H9 (cell line): ENCODE data around the gene RHBDL1. TPM values are rescaled to one million over a fixed set of nuclear protein-coding genes. Genes with fewer than 3 reads are reported as not detected.

Experiments
- DNase-seq: peaks from one replicate; pipeline ENCODE4 v3.0.0-alpha.2; 2017
- H2AFZ ChIP-seq: one replicate; pipeline ENCODE4 v1.6.1; 2013; ENCODE audit warnings: mild to moderate bottlenecking, low read length, control low read depth, moderate library complexity
- H2AK5ac ChIP-seq: 2 replicates; pipeline ENCODE4 v1.6.1; 2013; ENCODE audit warnings: low read length, control low read depth, mixed read lengths; ENCODE audit not compliant: insufficient read length
- H2BK120ac ChIP-seq: one replicate; pipeline ENCODE4 v1.6.1; 2013; ENCODE audit warnings: low read depth, mild to moderate bottlenecking, low read length, control low read depth, inconsistent platforms; ENCODE audit not compliant: poor library complexity, severe bottlenecking
- H2BK12ac ChIP-seq: 2 replicates; pipeline ENCODE4 v1.6.1; 2013; ENCODE audit warnings: low read length, control low read depth, mixed read lengths, low read depth; ENCODE audit not compliant: insufficient read length
- H2BK15ac ChIP-seq: 2 replicates; pipeline ENCODE4 v1.6.1; 2013; ENCODE audit warnings: low read depth, low read length, control low read depth
- H2BK20ac ChIP-seq: one replicate; pipeline ENCODE4 v1.6.1; 2013; ENCODE audit warnings: low read depth, mild to moderate bottlenecking, low read length, control low read depth, inconsistent platforms; ENCODE audit not compliant: poor library complexity, severe bottlenecking
- H2BK5ac ChIP-seq: 2 replicates; pipeline ENCODE4 v1.6.1; 2013; ENCODE audit warnings: low read length, control low read depth, mixed read lengths; ENCODE audit not compliant: insufficient read length
- H3K14ac ChIP-seq: 2 replicates; pipeline ENCODE4 v1.6.1; 2013; ENCODE audit warnings: low read length, control low read depth; ENCODE audit not compliant: insufficient read depth
- H3K18ac ChIP-seq: 2 replicates; pipeline ENCODE4 v1.6.1; 2013; ENCODE audit warnings: low read depth, mild to moderate bottlenecking, mixed read lengths, low read length, control low read depth; ENCODE audit not compliant: insufficient read length
- H3K23ac ChIP-seq: 2 replicates; pipeline ENCODE4 v1.6.1; 2013; ENCODE audit warnings: low read length, control low read depth, mixed read lengths, low read depth; ENCODE audit not compliant: insufficient read length
- H3K23me2 ChIP-seq: 2 replicates; pipeline ENCODE4 v1.6.1; 2013; ENCODE audit warnings: low read depth, mild to moderate bottlenecking, mixed read lengths, low read length, control low read depth; ENCODE audit not compliant: insufficient read length, poor library complexity, severe bottlenecking
- H3K27ac ChIP-seq: 2 replicates; pipeline ENCODE4 v1.5.1; 2013; ENCODE audit warnings: low read length, control low read depth, mixed read lengths, low read depth; ENCODE audit not compliant: insufficient read length
- H3K27me3 ChIP-seq: 2 replicates; pipeline ENCODE4 v1.6.1; 2013; ENCODE audit warnings: low read length, control low read depth, inconsistent platforms; ENCODE audit not compliant: insufficient read depth
- H3K4ac ChIP-seq: 2 replicates; pipeline ENCODE4 v1.6.1; 2013; ENCODE audit warnings: low read depth, mild to moderate bottlenecking, control low read depth, inconsistent platforms, low read length, moderate library complexity
- H3K4me1 ChIP-seq: 2 replicates; pipeline ENCODE4 v1.6.1; 2013; ENCODE audit warnings: low read length, control low read depth, inconsistent platforms; ENCODE audit not compliant: insufficient read depth
- H3K4me2 ChIP-seq: 2 replicates; pipeline ENCODE4 v1.6.1; 2013; ENCODE audit warnings: low read length, control low read depth, mixed read lengths; ENCODE audit not compliant: insufficient read length, insufficient read depth
- H3K56ac ChIP-seq: 2 replicates; pipeline ENCODE4 v1.6.1; 2013; ENCODE audit warnings: low read depth, mild to moderate bottlenecking, mixed read lengths, low read length, control low read depth; ENCODE audit not compliant: insufficient read length
- H3K79me1 ChIP-seq: 2 replicates; pipeline ENCODE4 v1.6.1; 2013; ENCODE audit warnings: low read depth, mild to moderate bottlenecking, moderate library complexity, low read length, control low read depth, inconsistent platforms; ENCODE audit not compliant: insufficient read depth, poor library complexity, severe bottlenecking
- H3K79me2 ChIP-seq: 2 replicates; pipeline ENCODE4 v1.6.1; 2013; ENCODE audit warnings: low read length, control low read depth, inconsistent platforms; ENCODE audit not compliant: insufficient read depth
- H3K9ac ChIP-seq: 2 replicates; pipeline ENCODE4 v1.6.1; 2013; ENCODE audit warnings: low read length, control low read depth, mixed read lengths; ENCODE audit not compliant: insufficient read length; ENCODE audit errors: extremely low read depth
- H3K9me3 ChIP-seq: one replicate; pipeline ENCODE4 v1.6.1; 2013; ENCODE audit warnings: low read depth, low read length, inconsistent platforms; ENCODE audit not compliant: control insufficient read depth
- H3T11ph ChIP-seq: one replicate; pipeline ENCODE4 v1.6.1; 2013; ENCODE audit warnings: mild to moderate bottlenecking, low read length, control low read depth, inconsistent platforms
- H4K20me1 ChIP-seq: one replicate; pipeline ENCODE4 v1.6.1; 2013; ENCODE audit not compliant: control insufficient read depth, insufficient read length, insufficient read depth
- H4K5ac ChIP-seq: 2 replicates; pipeline ENCODE4 v1.6.1; 2013; ENCODE audit warnings: low read depth, mild to moderate bottlenecking, mixed read lengths, low read length, control low read depth; ENCODE audit not compliant: insufficient read length
- H4K8ac ChIP-seq: replicated peaks from 2 replicates; pipeline ENCODE4 v1.6.1; 2013; ENCODE audit warnings: low read length, control low read depth, mixed read lengths, low read depth; ENCODE audit not compliant: insufficient read length
- H4K91ac ChIP-seq: 2 replicates; pipeline ENCODE4 v1.6.1; 2013; ENCODE audit warnings: low read depth, mild to moderate bottlenecking, moderate library complexity, mixed read lengths, low read length, control low read depth; ENCODE audit not compliant: insufficient read length
- H3K27ac Mint-ChIP-seq, 3 experiments: 2 replicates in 2 of 3; 3 replicates in 1 of 3; pipeline ENCODE4 v1.8.0; 2020 to 2021; ENCODE audit warnings: mixed read lengths in 3 of 3, mild to moderate bottlenecking in 1 of 3, moderate library complexity in 1 of 3
- H3K27me3 Mint-ChIP-seq: 2 replicates; pipeline ENCODE4 v1.8.0; 2021; ENCODE audit warnings: low read depth, mild to moderate bottlenecking, moderate library complexity, mixed read lengths
- H3K36me3 Mint-ChIP-seq, 3 experiments: 2 replicates in 2 of 3; 3 replicates in 1 of 3; pipeline ENCODE4 v1.8.0; 2020 to 2021; ENCODE audit warnings: low read depth in 3 of 3, mixed read lengths in 3 of 3; ENCODE audit not compliant: insufficient read depth in 1 of 3
- H3K4me1 Mint-ChIP-seq, 2 experiments: 2 replicates each; pipeline ENCODE4 v1.8.0; 2020; ENCODE audit warnings: mixed read lengths in 2 of 2
- H3K4me3 Mint-ChIP-seq, 2 experiments: 2 replicates in 1 of 2; 3 replicates in 1 of 2; pipeline ENCODE4 v1.8.0; 2020 to 2021; ENCODE audit warnings: mild to moderate bottlenecking in 2 of 2, mixed read lengths in 2 of 2, moderate library complexity in 1 of 2
- H3K9me3 Mint-ChIP-seq, 2 experiments: 2 replicates in 1 of 2; 3 replicates in 1 of 2; pipeline ENCODE4 v1.8.0; 2020; ENCODE audit warnings: mild to moderate bottlenecking in 2 of 2, mixed read lengths in 2 of 2, moderate library complexity in 1 of 2
- CTCF ChIP-seq: fragments of 200-600 bp; sonication (generic); conservative IDR thresholded peaks from 3 replicates; pipeline ENCODE4 v1.8.0; 2021; ENCODE audit warnings: antibody characterized with exemption, mild to moderate bottlenecking
- WGBS: extraction: QIAGEN DNeasy Blood & Tissue Kit; methylation state at CpG from one replicate; pipeline ENCODE4 v1.1.7; 2013; ENCODE audit warnings: missing lambda C conversion rate, low lambda C conversion rate, mixed read lengths; ENCODE audit not compliant: insufficient read length; ENCODE audit errors: extremely low coverage; 5-methylcytosine and 5-hydroxymethylcytosine counted together
- total RNA-seq: library from RNA; stranded (reverse); gene quantifications from 2 replicates; pipeline ENCODE4 v1.2.1, GENCODE V29; 2021

RHBDL1 gene
- total RNA-seq, 1 experiment from 2014 or later = 7.6 TPM

- no peak overlapping the region for H2BK15ac ChIP-seq
- H3K14ac ChIP-seq = no peak overlapping the region
- Mint-ChIP-seq H3K9me3 (no peaks in the 10 kb centered on the region), H3K4me1 (peaks cover 14 to 24% of the 10 kb centered on the region in 2 experiments), H3K27ac (no peak overlapping the region), H3K27me3 (peaks cover 3% of the 10 kb centered on the region; the same call in 1 of the 2 replicates), H3K4me3 (peak overlapping the region; percentile 31 to 46; a peak in 3 of 5 replicates), H3K36me3 (peaks cover 8 to 15% (median 10%) of the 10 kb centered on the region in 3 experiments; a peak in 6 of 7 replicates)
- no peak overlapping the region for H3K27ac ChIP-seq
- WGBS = no CpG with 5 or more reads among the region's 25 CpGs
- no peaks in the 10 kb centered on the region for H3K79me1 ChIP-seq
- peaks cover 13% of the 10 kb centered on the region for H3K23me2 ChIP-seq
- no peak overlapping the region for H3T11ph ChIP-seq
- no peak for DNase-seq
- H2AFZ ChIP-seq = no peak overlapping the region
- H3K56ac ChIP-seq = no peak overlapping the region
- H4K20me1 ChIP-seq = no peaks in the 10 kb centered on the region
- H4K91ac ChIP-seq = no peak overlapping the region
- TF ChIP-seq CTCF = no peak
- H3K23ac ChIP-seq = no peak overlapping the region
- H4K5ac ChIP-seq = no peak overlapping the region
- H4K8ac ChIP-seq = no peak overlapping the region
- H2BK20ac ChIP-seq = no peak overlapping the region
- H3K4ac ChIP-seq = no peak overlapping the region
- H3K9ac ChIP-seq = no peak overlapping the region
- H3K79me2 ChIP-seq = no peaks in the 10 kb centered on the region
- no peak overlapping the region for H3K18ac ChIP-seq
- no peaks in the 10 kb centered on the region for H3K9me3 ChIP-seq
- no peak overlapping the region for H2BK5ac ChIP-seq
- no peak overlapping the region for H2AK5ac ChIP-seq
- H3K4me1 ChIP-seq = no peaks in the 10 kb centered on the region
- no peak overlapping the region for H2BK12ac ChIP-seq
- H2BK120ac ChIP-seq = no peak overlapping the region
- H3K27me3 ChIP-seq = no peaks in the 10 kb centered on the region
- H3K4me2 ChIP-seq = peak overlapping the region; percentile 53
Measured at GRCh38 chr16:675884-676564, 553 bp downstream of the RHBDL1 start.
